Natural killer cell treated with Interleukin-12 subunit alpha and Interleukin-12 subunit beta and Interleukin-15 and Interleukin-18, amount 100 ng/mL, for 72 hours (primary cell): ENCODE results near the gene ULBP2. TPM values are rescaled to one million over a fixed set of nuclear protein-coding genes. Genes with fewer than 3 reads are reported as not detected.
"Not testable (repeated sequence)": the region's sequence is repeated elsewhere in the genome, so short reads cannot be mapped to it uniquely, and the experiment has no call there.

ENCODE experiments used
- ATAC-seq, 2 donors: fragments of 150-1000 bp; cut with Tn5 transposase in 1 of 2; sonication (Bioruptor Pico), chemical (Tn5 transposase) in 1 of 2; 2 replicates each; pipeline ENCODE4 v1.10.0; 2021
- DNase-seq: peaks from one replicate; pipeline ENCODE4 v3.0.0; 2022; ENCODE audit warnings: low spot score
- H3K27ac Mint-ChIP-seq, 2 donors: 1 replicate in 1 of 2; 2 replicates in 1 of 2; pipeline ENCODE4 v1.8.0; 2022; ENCODE audit warnings: mixed read lengths in 2 of 2, mild to moderate bottlenecking in 1 of 2, moderate library complexity in 1 of 2
- H3K27me3 Mint-ChIP-seq, 2 donors: 1 replicate in 1 of 2; 2 replicates in 1 of 2; pipeline ENCODE4 v1.8.0; 2022; ENCODE audit warnings: mixed read lengths in 2 of 2
- H3K36me3 Mint-ChIP-seq: one replicate; pipeline ENCODE4 v1.8.0; 2022; ENCODE audit warnings: mixed read lengths
- H3K4me1 Mint-ChIP-seq, 2 donors: 1 replicate in 1 of 2; 2 replicates in 1 of 2; pipeline ENCODE4 v1.8.0; 2022; ENCODE audit warnings: low read depth in 2 of 2, mixed read lengths in 2 of 2, mild to moderate bottlenecking in 1 of 2
- H3K4me3 Mint-ChIP-seq: one replicate; pipeline ENCODE4 v1.8.0; 2022; ENCODE audit warnings: mixed read lengths
- H3K9me3 Mint-ChIP-seq: 2 replicates; pipeline ENCODE4 v1.8.0; 2022; ENCODE audit warnings: mixed read lengths
- total RNA-seq, 2 donors: library from RNA; stranded (reverse); gene quantifications; one replicate each; pipeline ENCODE4 v1.2.3, GENCODE V29; 2022

Gene ULBP2
- total RNA-seq, 2 donors from 2014 or later: 0.98 to 4.0 TPM

GRCh38 chr6:149939909-149940671 is 1.7 kb upstream of the ULBP2 start:
- H3K9me3 Mint-ChIP-seq: no peaks in the 10 kb centered on the region

GRCh38 chr6:149940672-149940982 is 1.2 kb upstream of the ULBP2 start:
- Mint-ChIP-seq H3K4me3 (peak overlapping the region; percentile 48), H3K27me3 (peaks cover 37 to 42% of the 10 kb centered on the region in 2 donors)

More at GRCh38 chr6:149939909-149940671, 1.7 kb upstream of the ULBP2 start:
- Mint-ChIP-seq H3K27me3 (peaks cover 42 to 48% of the 10 kb centered on the region in 2 donors), H3K4me3 (peak overlapping the region; percentile 87), H3K36me3 (no peaks in the 10 kb centered on the region), H3K27ac (peak overlapping the region in 1 of 2 donors; percentile 16), H3K4me1 (peaks cover 13 to 20% of the 10 kb centered on the region in 2 donors)
- ATAC-seq (no peak), DNase-seq (no peak)

GRCh38 chr6:149942461-149942829 is 631 bp downstream of the ULBP2 start:
- Mint-ChIP-seq H3K9me3 (no peaks in the 10 kb centered on the region), H3K27ac (peak overlapping the region in 1 of 2 donors; percentile 66), H3K4me1 (peaks cover 13 to 20% of the 10 kb centered on the region in 2 donors), H3K27me3 (peaks cover 24 to 26% of the 10 kb centered on the region in 2 donors), H3K36me3 (no peaks in the 10 kb centered on the region), H3K4me3 (peak overlapping the region; percentile 90)
- no peak for DNase-seq
- ATAC-seq: no peak

More at GRCh38 chr6:149940672-149940982, 1.2 kb upstream of the ULBP2 start:
- Mint-ChIP-seq H3K27ac (no peak overlapping the region), H3K9me3 (no peaks in the 10 kb centered on the region), H3K4me1 (peaks cover 13 to 20% of the 10 kb centered on the region in 2 donors), H3K36me3 (no peaks in the 10 kb centered on the region)
- ATAC-seq: no peak
- DNase-seq: no peak

GRCh38 chr6:149943321-149943720 is 1.5 kb downstream of the ULBP2 start:
- peaks cover 13 to 20% of the 10 kb centered on the region in 2 donors for H3K4me1 Mint-ChIP-seq

GRCh38 chr6:149945276-149945675 is 3.5 kb downstream of the ULBP2 start:
- not testable (repeated sequence) for H3K27ac Mint-ChIP-seq, ATAC-seq, H3K9me3 Mint-ChIP-seq, DNase-seq, H3K4me3 Mint-ChIP-seq, H3K36me3 Mint-ChIP-seq
- H3K4me1 Mint-ChIP-seq: peaks cover 4 to 11% of the 10 kb centered on the region in 2 donors
- peaks cover 11 to 16% of the 10 kb centered on the region in 2 donors for H3K27me3 Mint-ChIP-seq

More at GRCh38 chr6:149943321-149943720, 1.5 kb downstream of the ULBP2 start:
- H3K4me3 Mint-ChIP-seq, ATAC-seq, DNase-seq, H3K9me3 Mint-ChIP-seq, H3K36me3 Mint-ChIP-seq, H3K27ac Mint-ChIP-seq: not testable (repeated sequence)
- H3K27me3 Mint-ChIP-seq: peaks cover 20 to 21% of the 10 kb centered on the region in 2 donors

GRCh38 chr6:149946631-149947030 is 4.8 kb downstream of the ULBP2 start:
- not testable (repeated sequence) for H3K36me3 Mint-ChIP-seq, H3K4me1 Mint-ChIP-seq, ATAC-seq, H3K9me3 Mint-ChIP-seq, H3K27ac Mint-ChIP-seq, H3K4me3 Mint-ChIP-seq, DNase-seq
- peaks cover 17 to 26% of the 10 kb centered on the region in 2 donors for H3K27me3 Mint-ChIP-seq

GRCh38 chr6:149947533-149947932 is 5.7 kb downstream of the ULBP2 start:
- not testable (repeated sequence) for H3K4me1 Mint-ChIP-seq, DNase-seq, ATAC-seq, H3K9me3 Mint-ChIP-seq, H3K4me3 Mint-ChIP-seq, H3K36me3 Mint-ChIP-seq, H3K27ac Mint-ChIP-seq
- H3K27me3 Mint-ChIP-seq: peaks cover 23 to 35% of the 10 kb centered on the region in 2 donors

- DNase-seq (no peak), ATAC-seq (no peak)
- Mint-ChIP-seq H3K9me3 (no peaks in the 10 kb centered on the region), H3K27ac (no peak overlapping the region), H3K36me3 (no peaks in the 10 kb centered on the region), H3K4me1 (no peaks in the 10 kb centered on the region), H3K4me3 (no peak overlapping the region), H3K27me3 (peaks cover 27 to 39% of the 10 kb centered on the region in 2 donors)
Measured at GRCh38 chr6:149948011-149948410, 6.2 kb downstream of the ULBP2 start.

GRCh38 chr6:149948616-149949015 is 6.8 kb downstream of the ULBP2 start:
- DNase-seq: no peak
- ATAC-seq: no peak
- Mint-ChIP-seq H3K27me3 (peaks cover 27 to 43% of the 10 kb centered on the region in 2 donors), H3K4me1 (no peaks in the 10 kb centered on the region), H3K9me3 (no peaks in the 10 kb centered on the region), H3K36me3 (no peaks in the 10 kb centered on the region), H3K27ac (no peak overlapping the region), H3K4me3 (no peak overlapping the region)

GRCh38 chr6:149950423-149950822 is 8.6 kb downstream of the ULBP2 start:
- no peak overlapping the region for H3K4me3 Mint-ChIP-seq

GRCh38 chr6:149951096-149951495 is 9.3 kb downstream of the ULBP2 start:
- H3K27me3 Mint-ChIP-seq: peaks cover 39 to 58% of the 10 kb centered on the region in 2 donors
- DNase-seq (no peak), ATAC-seq (no peak)
- H3K4me1 Mint-ChIP-seq: peaks cover 6 to 8% of the 10 kb centered on the region in 2 donors
- no peaks in the 10 kb centered on the region for H3K36me3 Mint-ChIP-seq
- no peak overlapping the region for H3K4me3 Mint-ChIP-seq
- no peaks in the 10 kb centered on the region for H3K9me3 Mint-ChIP-seq
- no peak overlapping the region for H3K27ac Mint-ChIP-seq

More at GRCh38 chr6:149950423-149950822, 8.6 kb downstream of the ULBP2 start:
- no peak for DNase-seq
- Mint-ChIP-seq H3K9me3 (no peaks in the 10 kb centered on the region), H3K27ac (no peak overlapping the region), H3K36me3 (no peaks in the 10 kb centered on the region), H3K27me3 (peaks cover 33 to 51% of the 10 kb centered on the region in 2 donors), H3K4me1 (peaks cover 6% of the 10 kb centered on the region in 2 donors)
- ATAC-seq: no peak

GRCh38 chr6:149951626-149952025 is 9.8 kb downstream of the ULBP2 start:
- ATAC-seq (no peak), DNase-seq (no peak)
- Mint-ChIP-seq H3K9me3 (no peaks in the 10 kb centered on the region), H3K36me3 (no peaks in the 10 kb centered on the region), H3K4me3 (no peak overlapping the region), H3K4me1 (peaks cover 6 to 8% of the 10 kb centered on the region in 2 donors), H3K27ac (no peak overlapping the region), H3K27me3 (peaks cover 42 to 62% of the 10 kb centered on the region in 2 donors)

GRCh38 chr6:149953390-149953789 is 11.6 kb downstream of the ULBP2 start:
- H3K36me3 Mint-ChIP-seq, H3K4me3 Mint-ChIP-seq, DNase-seq, H3K27ac Mint-ChIP-seq, ATAC-seq, H3K9me3 Mint-ChIP-seq, H3K4me1 Mint-ChIP-seq: not testable (repeated sequence)
- H3K27me3 Mint-ChIP-seq: peaks cover 43 to 69% of the 10 kb centered on the region in 2 donors

GRCh38 chr6:149953934-149954327 is 12.1 kb downstream of the ULBP2 start:
- peaks cover 46 to 73% of the 10 kb centered on the region in 2 donors for H3K27me3 Mint-ChIP-seq
- H3K9me3 Mint-ChIP-seq, H3K4me3 Mint-ChIP-seq, H3K36me3 Mint-ChIP-seq, H3K4me1 Mint-ChIP-seq, H3K27ac Mint-ChIP-seq, DNase-seq: not testable (repeated sequence)
- ATAC-seq: peak; percentile 63 to 73
